WTC11 (cell line): ENCODE data around the gene PVALEF. TPM values are rescaled to one million over a fixed set of nuclear protein-coding genes. Genes with fewer than 3 reads are reported as not detected.

Source experiments
- ATAC-seq: fragments of 200-7000 bp; cut with Tn5 transposase; 2 replicates; pipeline ENCODE4 v1.10.0; 2021; ENCODE audit warnings: mild to moderate bottlenecking, moderate library complexity
- CTCF ChIA-PET: fragments of 300-600 bp; sonication (Branson Sonifier 250); formaldehyde crosslinking; loops from one replicate; lab custom pipeline; 2021; ENCODE audit warnings: antibody characterized with exemption; lab: Charles Lee
- POLR2A ChIA-PET: fragments of 350-600 bp; sonication (Branson Sonifier 250); formaldehyde crosslinking; loops from one replicate; lab custom pipeline; 2021; ENCODE audit warnings: antibody characterized with exemption; lab: Charles Lee
- DNase-seq: peaks from one replicate; pipeline ENCODE4 v3.0.0; 2021; ENCODE audit warnings: low spot score
- H3K27ac Mint-ChIP-seq: 2 replicates; pipeline ENCODE4 v1.8.0; 2021; ENCODE audit warnings: mixed read lengths
- H3K27me3 Mint-ChIP-seq: 2 replicates; pipeline ENCODE4 v1.8.0; 2021; ENCODE audit warnings: low read depth, mild to moderate bottlenecking, moderate library complexity, mixed read lengths
- H3K36me3 Mint-ChIP-seq: 2 replicates; pipeline ENCODE4 v1.8.0; 2021; ENCODE audit warnings: mixed read lengths
- H3K4me1 Mint-ChIP-seq: 2 replicates; pipeline ENCODE4 v1.8.0; 2022; ENCODE audit warnings: mixed read lengths
- H3K4me3 Mint-ChIP-seq: 2 replicates; pipeline ENCODE4 v1.8.0; 2021; ENCODE audit warnings: mild to moderate bottlenecking, moderate library complexity, mixed read lengths
- H3K9me3 Mint-ChIP-seq: 2 replicates; pipeline ENCODE4 v1.8.0; 2021; ENCODE audit warnings: mixed read lengths
- EMX1 ChIP-seq: fragments of 250-450 bp; sonication (Bioruptor Pico); IDR thresholded peaks from 2 replicates; pipeline ENCODE4 v1.8.0; 2021; ENCODE audit warnings: mild to moderate bottlenecking
- NFATC4 ChIP-seq: fragments of 250-450 bp; sonication (Bioruptor Pico); IDR thresholded peaks from 2 replicates; pipeline ENCODE4 v1.9.0; 2021; ENCODE audit warnings: mild to moderate bottlenecking
- NFE2L1 ChIP-seq: sonication (generic); formaldehyde crosslinking; IDR thresholded peaks from 2 replicates; pipeline ENCODE4 v1.8.1; 2023; ENCODE audit warnings: missing genetic modification reagents
- NR3C1 ChIP-seq: sonication (generic); formaldehyde crosslinking; conservative IDR thresholded peaks from 2 replicates; pipeline ENCODE4 v1.8.1; 2023; ENCODE audit warnings: low read depth, mild to moderate bottlenecking, missing genetic modification reagents
- RELA ChIP-seq: sonication (generic); formaldehyde crosslinking; IDR thresholded peaks from 2 replicates; pipeline ENCODE4 v1.8.1; 2022; ENCODE audit warnings: missing genetic modification reagents, mild to moderate bottlenecking, borderline replicate concordance
- SMAD4 ChIP-seq: sonication (generic); formaldehyde crosslinking; IDR thresholded peaks from 2 replicates; pipeline ENCODE4 v1.8.0; 2022; ENCODE audit warnings: mild to moderate bottlenecking, missing genetic modification reagents
- SP1 ChIP-seq: sonication (generic); formaldehyde crosslinking; conservative IDR thresholded peaks from 2 replicates; pipeline ENCODE4 v1.8.1; 2022; ENCODE audit warnings: missing genetic modification reagents
- TEAD1 ChIP-seq: sonication (generic); formaldehyde crosslinking; IDR thresholded peaks from 2 replicates; pipeline ENCODE4 v1.8.0; 2022; ENCODE audit warnings: mild to moderate bottlenecking, missing genetic modification reagents
- TP53 ChIP-seq: sonication (generic); formaldehyde crosslinking; IDR thresholded peaks from 2 replicates; pipeline ENCODE4 v1.8.1; 2023; ENCODE audit warnings: mild to moderate bottlenecking, missing genetic modification reagents
- total RNA-seq: library from RNA; stranded (reverse); gene quantifications from 3 replicates; pipeline ENCODE4 v1.2.3, GENCODE V29; 2021
- TF ChIP-seq, protein P1 (sequence below): sonication (generic); formaldehyde crosslinking; IDR thresholded peaks from 2 replicates; pipeline ENCODE4 v1.8.0; 2022; ENCODE audit warnings: mild to moderate bottlenecking, missing genetic modification reagents
- TF ChIP-seq, protein P2 (sequence below): fragments of 250-450 bp; sonication (Bioruptor Pico); IDR thresholded peaks from 2 replicates; pipeline ENCODE4 v1.9.0; 2021; ENCODE audit warnings: mild to moderate bottlenecking, borderline replicate concordance
- TF ChIP-seq, protein P3 (sequence below): sonication (generic); formaldehyde crosslinking; IDR thresholded peaks from 2 replicates; pipeline ENCODE4 v1.8.0; 2023; ENCODE audit warnings: mild to moderate bottlenecking, missing genetic modification reagents
- TF ChIP-seq, protein P4 (sequence below): sonication (generic); formaldehyde crosslinking; IDR thresholded peaks from 2 replicates; pipeline ENCODE4 v1.8.1; 2023; ENCODE audit warnings: mild to moderate bottlenecking, missing genetic modification reagents
- TF ChIP-seq, protein P5 (sequence below): fragments of 250-450 bp; sonication (Bioruptor Pico); IDR thresholded peaks from 2 replicates; pipeline ENCODE4 v1.9.0; 2021; ENCODE audit warnings: mild to moderate bottlenecking
- TF ChIP-seq, protein P6 (sequence below): fragments of 250-450 bp; sonication (Bioruptor Pico); IDR thresholded peaks from 2 replicates; pipeline ENCODE4 v1.8.0; 2021; ENCODE audit warnings: mild to moderate bottlenecking
- TF ChIP-seq, protein P7 (sequence below): sonication (generic); formaldehyde crosslinking; IDR thresholded peaks from 2 replicates; pipeline ENCODE4 v1.8.1; 2023; ENCODE audit warnings: mild to moderate bottlenecking, missing genetic modification reagents

PVALEF gene
- total RNA-seq, 1 experiment from 2014 or later = not detected

DNA sequence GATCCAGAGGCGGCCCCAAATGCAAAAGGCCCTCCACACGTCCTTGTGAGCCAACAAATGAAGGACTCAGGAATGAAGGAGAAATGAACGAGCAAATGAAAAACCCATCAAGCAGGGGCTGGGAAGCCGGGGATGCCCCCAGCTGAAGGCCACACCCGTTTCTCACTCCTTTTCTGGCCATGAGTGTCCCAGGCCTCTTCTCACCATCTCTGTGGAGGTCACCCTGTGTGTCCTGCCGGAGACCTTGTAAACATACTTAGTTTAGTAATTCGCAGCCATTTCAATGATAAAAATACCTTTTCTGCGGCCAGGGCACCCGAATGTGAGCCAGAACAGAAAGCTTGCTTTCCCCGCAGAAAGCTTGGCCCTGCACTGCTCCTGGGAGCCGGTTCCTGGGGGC lies 21.8 kb downstream of the PVALEF start (continued):
- TF ChIP-seq TEAD1 (CRISPR knock-in tag) (no peak), EMX1 (CRISPR knock-in tag) (no peak), RELA (CRISPR knock-in tag) (no peak), TP53 (CRISPR knock-in tag) (no peak)
- TF ChIP-seq, protein P1, sequence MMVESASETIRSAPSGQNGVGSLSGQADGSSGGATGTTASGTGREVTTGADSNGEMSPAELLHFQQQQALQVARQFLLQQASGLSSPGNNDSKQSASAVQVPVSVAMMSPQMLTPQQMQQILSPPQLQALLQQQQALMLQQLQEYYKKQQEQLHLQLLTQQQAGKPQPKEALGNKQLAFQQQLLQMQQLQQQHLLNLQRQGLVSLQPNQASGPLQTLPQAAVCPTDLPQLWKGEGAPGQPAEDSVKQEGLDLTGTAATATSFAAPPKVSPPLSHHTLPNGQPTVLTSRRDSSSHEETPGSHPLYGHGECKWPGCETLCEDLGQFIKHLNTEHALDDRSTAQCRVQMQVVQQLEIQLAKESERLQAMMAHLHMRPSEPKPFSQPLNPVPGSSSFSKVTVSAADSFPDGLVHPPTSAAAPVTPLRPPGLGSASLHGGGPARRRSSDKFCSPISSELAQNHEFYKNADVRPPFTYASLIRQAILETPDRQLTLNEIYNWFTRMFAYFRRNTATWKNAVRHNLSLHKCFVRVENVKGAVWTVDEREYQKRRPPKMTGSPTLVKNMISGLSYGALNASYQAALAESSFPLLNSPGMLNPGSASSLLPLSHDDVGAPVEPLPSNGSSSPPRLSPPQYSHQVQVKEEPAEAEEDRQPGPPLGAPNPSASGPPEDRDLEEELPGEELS = no peak
- TF ChIP-seq, protein P2, sequence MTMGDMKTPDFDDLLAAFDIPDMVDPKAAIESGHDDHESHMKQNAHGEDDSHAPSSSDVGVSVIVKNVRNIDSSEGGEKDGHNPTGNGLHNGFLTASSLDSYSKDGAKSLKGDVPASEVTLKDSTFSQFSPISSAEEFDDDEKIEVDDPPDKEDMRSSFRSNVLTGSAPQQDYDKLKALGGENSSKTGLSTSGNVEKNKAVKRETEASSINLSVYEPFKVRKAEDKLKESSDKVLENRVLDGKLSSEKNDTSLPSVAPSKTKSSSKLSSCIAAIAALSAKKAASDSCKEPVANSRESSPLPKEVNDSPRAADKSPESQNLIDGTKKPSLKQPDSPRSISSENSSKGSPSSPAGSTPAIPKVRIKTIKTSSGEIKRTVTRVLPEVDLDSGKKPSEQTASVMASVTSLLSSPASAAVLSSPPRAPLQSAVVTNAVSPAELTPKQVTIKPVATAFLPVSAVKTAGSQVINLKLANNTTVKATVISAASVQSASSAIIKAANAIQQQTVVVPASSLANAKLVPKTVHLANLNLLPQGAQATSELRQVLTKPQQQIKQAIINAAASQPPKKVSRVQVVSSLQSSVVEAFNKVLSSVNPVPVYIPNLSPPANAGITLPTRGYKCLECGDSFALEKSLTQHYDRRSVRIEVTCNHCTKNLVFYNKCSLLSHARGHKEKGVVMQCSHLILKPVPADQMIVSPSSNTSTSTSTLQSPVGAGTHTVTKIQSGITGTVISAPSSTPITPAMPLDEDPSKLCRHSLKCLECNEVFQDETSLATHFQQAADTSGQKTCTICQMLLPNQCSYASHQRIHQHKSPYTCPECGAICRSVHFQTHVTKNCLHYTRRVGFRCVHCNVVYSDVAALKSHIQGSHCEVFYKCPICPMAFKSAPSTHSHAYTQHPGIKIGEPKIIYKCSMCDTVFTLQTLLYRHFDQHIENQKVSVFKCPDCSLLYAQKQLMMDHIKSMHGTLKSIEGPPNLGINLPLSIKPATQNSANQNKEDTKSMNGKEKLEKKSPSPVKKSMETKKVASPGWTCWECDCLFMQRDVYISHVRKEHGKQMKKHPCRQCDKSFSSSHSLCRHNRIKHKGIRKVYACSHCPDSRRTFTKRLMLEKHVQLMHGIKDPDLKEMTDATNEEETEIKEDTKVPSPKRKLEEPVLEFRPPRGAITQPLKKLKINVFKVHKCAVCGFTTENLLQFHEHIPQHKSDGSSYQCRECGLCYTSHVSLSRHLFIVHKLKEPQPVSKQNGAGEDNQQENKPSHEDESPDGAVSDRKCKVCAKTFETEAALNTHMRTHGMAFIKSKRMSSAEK = no peak
- TF ChIP-seq, protein P3, sequence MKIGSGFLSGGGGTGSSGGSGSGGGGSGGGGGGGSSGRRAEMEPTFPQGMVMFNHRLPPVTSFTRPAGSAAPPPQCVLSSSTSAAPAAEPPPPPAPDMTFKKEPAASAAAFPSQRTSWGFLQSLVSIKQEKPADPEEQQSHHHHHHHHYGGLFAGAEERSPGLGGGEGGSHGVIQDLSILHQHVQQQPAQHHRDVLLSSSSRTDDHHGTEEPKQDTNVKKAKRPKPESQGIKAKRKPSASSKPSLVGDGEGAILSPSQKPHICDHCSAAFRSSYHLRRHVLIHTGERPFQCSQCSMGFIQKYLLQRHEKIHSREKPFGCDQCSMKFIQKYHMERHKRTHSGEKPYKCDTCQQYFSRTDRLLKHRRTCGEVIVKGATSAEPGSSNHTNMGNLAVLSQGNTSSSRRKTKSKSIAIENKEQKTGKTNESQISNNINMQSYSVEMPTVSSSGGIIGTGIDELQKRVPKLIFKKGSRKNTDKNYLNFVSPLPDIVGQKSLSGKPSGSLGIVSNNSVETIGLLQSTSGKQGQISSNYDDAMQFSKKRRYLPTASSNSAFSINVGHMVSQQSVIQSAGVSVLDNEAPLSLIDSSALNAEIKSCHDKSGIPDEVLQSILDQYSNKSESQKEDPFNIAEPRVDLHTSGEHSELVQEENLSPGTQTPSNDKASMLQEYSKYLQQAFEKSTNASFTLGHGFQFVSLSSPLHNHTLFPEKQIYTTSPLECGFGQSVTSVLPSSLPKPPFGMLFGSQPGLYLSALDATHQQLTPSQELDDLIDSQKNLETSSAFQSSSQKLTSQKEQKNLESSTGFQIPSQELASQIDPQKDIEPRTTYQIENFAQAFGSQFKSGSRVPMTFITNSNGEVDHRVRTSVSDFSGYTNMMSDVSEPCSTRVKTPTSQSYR (CRISPR knock-in tag) = no peak
- TF ChIP-seq, protein P4, sequence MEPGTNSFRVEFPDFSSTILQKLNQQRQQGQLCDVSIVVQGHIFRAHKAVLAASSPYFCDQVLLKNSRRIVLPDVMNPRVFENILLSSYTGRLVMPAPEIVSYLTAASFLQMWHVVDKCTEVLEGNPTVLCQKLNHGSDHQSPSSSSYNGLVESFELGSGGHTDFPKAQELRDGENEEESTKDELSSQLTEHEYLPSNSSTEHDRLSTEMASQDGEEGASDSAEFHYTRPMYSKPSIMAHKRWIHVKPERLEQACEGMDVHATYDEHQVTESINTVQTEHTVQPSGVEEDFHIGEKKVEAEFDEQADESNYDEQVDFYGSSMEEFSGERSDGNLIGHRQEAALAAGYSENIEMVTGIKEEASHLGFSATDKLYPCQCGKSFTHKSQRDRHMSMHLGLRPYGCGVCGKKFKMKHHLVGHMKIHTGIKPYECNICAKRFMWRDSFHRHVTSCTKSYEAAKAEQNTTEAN (CRISPR knock-in tag) = no peak

DNA sequence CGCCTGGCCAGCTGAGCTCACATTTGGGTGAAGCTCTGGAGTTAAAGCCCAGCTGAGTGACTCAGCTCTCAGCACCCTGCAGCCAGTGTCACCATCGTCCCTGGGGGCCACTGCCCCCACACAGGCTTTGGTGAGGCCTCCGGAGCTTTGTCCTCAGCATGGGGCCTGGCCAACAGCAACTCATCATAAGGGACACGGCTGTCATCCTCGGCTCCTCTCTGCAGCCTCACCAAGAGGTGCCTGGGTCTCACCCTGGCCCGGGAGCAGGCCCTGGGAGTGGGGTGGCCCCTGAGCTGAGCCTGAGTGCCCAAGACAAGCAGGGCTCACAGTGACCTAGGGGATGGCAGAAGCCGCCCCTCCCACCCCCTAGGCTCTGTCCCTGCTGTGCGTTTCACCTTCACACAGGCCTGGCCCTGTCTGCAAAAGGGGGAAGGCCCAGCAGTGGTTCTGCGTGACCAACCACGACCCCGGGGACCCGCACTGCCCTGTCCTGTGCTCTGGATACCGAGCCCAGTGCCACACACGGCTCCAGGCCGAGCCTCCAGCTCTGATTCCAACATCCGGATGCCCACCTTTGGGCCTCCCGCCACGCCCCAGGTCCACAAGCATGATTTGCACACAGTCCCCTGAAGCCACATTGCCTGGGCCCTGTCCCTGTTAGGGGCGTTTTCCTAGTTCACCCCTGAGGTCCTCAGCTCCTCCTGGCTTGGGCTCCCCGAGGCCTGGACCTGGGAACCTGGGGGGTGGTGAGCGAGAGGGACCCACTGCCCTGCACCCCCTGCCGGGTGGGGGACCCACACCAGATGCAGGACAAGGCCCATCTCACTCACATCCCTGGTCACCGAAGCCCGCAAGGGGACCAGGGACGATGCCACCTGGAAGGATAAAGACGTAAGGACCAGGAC lies 22.5 kb downstream of the PVALEF start:
- Mint-ChIP-seq H3K9me3 (no peaks in the 10 kb centered on the region), H3K4me3 (no peak overlapping the region), H3K27ac (no peak overlapping the region), H3K4me1 (no peaks in the 10 kb centered on the region), H3K27me3 (no peaks in the 10 kb centered on the region), H3K36me3 (no peaks in the 10 kb centered on the region)
- DNase-seq (no peak), ATAC-seq (no peak)
- ChIA-PET POLR2A (no interaction called here), CTCF (interaction anchor here (1.2 kb wide), 1 partner anchor 13 kb away, joined by 4 read pairs; no protein-coding TSS in a partner anchor)
- TF ChIP-seq SMAD4 (CRISPR knock-in tag) (no peak), NFE2L1 (CRISPR knock-in tag) (no peak), SP1 (no peak), NFATC4 (CRISPR knock-in tag) (no peak), NR3C1 (CRISPR knock-in tag) (no peak)
- TF ChIP-seq, protein P5, sequence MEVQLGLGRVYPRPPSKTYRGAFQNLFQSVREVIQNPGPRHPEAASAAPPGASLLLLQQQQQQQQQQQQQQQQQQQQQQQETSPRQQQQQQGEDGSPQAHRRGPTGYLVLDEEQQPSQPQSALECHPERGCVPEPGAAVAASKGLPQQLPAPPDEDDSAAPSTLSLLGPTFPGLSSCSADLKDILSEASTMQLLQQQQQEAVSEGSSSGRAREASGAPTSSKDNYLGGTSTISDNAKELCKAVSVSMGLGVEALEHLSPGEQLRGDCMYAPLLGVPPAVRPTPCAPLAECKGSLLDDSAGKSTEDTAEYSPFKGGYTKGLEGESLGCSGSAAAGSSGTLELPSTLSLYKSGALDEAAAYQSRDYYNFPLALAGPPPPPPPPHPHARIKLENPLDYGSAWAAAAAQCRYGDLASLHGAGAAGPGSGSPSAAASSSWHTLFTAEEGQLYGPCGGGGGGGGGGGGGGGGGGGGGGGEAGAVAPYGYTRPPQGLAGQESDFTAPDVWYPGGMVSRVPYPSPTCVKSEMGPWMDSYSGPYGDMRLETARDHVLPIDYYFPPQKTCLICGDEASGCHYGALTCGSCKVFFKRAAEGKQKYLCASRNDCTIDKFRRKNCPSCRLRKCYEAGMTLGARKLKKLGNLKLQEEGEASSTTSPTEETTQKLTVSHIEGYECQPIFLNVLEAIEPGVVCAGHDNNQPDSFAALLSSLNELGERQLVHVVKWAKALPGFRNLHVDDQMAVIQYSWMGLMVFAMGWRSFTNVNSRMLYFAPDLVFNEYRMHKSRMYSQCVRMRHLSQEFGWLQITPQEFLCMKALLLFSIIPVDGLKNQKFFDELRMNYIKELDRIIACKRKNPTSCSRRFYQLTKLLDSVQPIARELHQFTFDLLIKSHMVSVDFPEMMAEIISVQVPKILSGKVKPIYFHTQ (CRISPR knock-in tag) = no peak
- TF ChIP-seq, protein P6, sequence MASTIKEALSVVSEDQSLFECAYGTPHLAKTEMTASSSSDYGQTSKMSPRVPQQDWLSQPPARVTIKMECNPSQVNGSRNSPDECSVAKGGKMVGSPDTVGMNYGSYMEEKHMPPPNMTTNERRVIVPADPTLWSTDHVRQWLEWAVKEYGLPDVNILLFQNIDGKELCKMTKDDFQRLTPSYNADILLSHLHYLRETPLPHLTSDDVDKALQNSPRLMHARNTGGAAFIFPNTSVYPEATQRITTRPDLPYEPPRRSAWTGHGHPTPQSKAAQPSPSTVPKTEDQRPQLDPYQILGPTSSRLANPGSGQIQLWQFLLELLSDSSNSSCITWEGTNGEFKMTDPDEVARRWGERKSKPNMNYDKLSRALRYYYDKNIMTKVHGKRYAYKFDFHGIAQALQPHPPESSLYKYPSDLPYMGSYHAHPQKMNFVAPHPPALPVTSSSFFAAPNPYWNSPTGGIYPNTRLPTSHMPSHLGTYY (CRISPR knock-in tag) = no peak
- TF ChIP-seq, protein P7, sequence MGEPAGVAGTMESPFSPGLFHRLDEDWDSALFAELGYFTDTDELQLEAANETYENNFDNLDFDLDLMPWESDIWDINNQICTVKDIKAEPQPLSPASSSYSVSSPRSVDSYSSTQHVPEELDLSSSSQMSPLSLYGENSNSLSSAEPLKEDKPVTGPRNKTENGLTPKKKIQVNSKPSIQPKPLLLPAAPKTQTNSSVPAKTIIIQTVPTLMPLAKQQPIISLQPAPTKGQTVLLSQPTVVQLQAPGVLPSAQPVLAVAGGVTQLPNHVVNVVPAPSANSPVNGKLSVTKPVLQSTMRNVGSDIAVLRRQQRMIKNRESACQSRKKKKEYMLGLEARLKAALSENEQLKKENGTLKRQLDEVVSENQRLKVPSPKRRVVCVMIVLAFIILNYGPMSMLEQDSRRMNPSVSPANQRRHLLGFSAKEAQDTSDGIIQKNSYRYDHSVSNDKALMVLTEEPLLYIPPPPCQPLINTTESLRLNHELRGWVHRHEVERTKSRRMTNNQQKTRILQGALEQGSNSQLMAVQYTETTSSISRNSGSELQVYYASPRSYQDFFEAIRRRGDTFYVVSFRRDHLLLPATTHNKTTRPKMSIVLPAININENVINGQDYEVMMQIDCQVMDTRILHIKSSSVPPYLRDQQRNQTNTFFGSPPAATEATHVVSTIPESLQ (CRISPR knock-in tag) = no peak
